HG02763 (cell line): ENCODE results near the gene ACTN1.
"Not testable (repeated sequence)": the region's sequence is repeated elsewhere in the genome, so short reads cannot be mapped to it uniquely, and the experiment has no call there.

Experiments used
- ATAC-seq: cut with Tn5 transposase; IDR thresholded peaks from one replicate; pipeline ENCODE4 v1.9.1; 2021; ENCODE audit warnings: mild to moderate bottlenecking, moderate library complexity; ENCODE audit not compliant: unreplicated experiment

Gene ACTN1

DNA sequence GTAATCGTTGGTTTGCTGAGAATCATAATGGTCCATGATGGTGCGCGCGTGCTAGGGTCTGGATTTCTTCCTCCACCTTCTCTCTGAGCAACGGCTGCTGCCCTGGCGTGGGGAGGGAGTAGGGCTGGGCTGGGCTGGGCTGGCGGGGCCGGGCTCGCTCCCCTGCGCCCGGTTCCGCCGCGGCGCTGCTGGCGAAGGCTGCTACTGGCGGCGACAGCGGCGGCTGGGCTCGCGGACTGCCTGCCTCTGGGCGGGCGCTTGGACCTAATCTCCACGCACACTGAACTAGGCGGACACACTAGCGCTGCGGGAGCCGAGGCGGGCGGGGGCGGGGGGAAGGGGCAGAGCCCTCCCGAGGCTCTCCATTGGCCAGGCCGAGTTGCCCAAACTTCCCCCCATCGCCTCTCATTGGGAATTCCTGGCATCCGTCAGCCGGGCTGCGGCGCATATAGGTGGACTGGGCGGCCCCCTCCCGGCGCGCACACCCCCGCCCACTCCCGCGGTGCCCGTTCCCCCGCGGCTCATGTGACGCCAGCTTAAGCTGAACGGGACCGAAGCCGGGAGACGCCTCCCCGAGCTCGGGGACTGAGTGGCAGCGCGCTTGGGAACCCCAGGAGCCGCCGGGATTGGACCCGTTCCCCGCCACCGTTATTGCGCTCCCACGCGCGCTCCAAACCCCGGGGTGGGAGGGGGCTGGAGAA lies at the start of gene ACTN1:
Gene ACTN1, minus strand, starts transcription at position 282 of the 701 bp plus-strand sequence. Its CDS starts 246 bp downstream, at position 36.
- ATAC-seq: peak; percentile 35

- ATAC-seq: no peak
These were observed 48.3 kb upstream of the ACTN1 start for GRCh38 chr14:69027242-69027913.

DNA sequence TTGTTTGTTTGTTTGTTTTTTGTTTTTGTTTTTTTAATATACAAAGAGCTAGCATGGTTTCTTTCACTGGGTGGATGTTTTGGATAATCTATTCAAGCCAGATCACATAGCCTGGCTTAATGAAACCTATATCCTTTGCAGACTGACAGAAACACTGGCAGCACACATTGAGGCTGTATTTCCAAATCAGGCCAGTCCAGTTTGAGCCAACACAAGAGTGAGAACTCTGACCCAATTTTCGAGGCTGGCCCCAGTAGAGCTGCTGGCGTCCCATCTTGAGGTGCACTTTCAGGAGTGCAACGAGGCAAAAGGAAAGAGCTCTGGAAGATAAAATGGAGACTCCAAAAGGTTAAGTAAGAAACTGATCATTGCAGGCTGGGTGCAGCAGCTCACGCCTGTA lies 43.9 kb upstream of the ACTN1 start:
- no peak for ATAC-seq

DNA sequence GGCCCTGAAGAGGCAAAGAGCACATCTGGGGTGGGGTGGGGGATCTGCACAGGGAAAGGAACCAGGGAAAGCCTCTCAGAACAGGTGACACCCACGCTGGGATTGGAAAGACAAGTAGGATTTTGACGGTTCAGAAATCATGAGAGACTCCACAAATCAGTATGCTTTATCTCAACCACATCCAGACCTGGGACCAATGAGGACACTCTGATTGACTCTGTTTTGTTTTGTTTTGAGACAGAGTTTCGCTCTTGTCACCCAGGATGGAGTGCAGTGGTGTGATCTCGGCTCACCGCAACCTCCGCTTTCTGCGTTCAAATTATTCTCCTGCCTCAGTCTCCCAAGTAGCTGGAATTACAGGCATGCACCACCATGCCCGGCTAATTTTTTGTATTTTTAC lies 43.0 kb upstream of the ACTN1 start:
- ATAC-seq: not testable (repeated sequence)

DNA sequence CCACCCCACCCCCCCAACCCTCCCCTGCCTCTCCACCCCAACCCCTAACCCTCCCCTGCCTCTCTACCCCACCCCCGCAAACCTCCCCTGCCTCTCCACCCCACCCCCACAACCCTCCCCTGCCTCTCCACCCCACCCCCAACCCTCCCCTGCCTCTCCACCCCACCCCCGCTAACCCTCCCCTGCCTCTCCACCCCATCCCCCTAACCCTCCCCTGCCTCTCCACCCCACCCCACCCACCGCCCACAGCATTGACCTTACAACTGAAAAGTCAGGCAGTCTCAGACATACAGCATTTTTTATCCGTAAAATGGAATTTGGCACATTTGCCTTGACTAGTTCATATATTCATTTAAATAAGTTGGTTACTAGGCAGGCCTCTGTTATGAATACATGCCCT lies 38.6 kb upstream of the ACTN1 start:
- no peak for ATAC-seq

DNA sequence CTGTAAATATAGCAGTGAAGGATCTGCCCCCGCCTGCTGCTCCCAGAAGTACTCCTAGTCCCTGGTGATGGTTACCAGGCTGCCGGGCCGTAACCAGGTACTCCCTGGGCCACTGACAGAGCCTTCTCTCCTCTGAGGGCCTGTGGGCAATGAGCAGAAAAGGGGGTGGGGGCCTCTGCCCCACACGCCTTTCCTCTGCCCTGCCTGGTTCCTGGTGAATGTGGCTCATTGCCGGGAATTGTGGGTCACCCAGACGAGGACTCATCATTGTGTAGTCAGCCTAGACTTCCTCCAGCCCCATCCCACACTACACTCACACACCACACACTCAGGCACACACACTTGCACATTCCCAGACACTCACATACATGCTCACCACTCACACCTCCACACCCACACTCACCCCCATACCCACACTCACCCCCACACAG lies 35.7 kb upstream of the ACTN1 start:
- ATAC-seq: no peak

- ATAC-seq: no peak
These were observed 35.1 kb upstream of the ACTN1 start for GRCh38 chr14:69013943-69014782.

DNA sequence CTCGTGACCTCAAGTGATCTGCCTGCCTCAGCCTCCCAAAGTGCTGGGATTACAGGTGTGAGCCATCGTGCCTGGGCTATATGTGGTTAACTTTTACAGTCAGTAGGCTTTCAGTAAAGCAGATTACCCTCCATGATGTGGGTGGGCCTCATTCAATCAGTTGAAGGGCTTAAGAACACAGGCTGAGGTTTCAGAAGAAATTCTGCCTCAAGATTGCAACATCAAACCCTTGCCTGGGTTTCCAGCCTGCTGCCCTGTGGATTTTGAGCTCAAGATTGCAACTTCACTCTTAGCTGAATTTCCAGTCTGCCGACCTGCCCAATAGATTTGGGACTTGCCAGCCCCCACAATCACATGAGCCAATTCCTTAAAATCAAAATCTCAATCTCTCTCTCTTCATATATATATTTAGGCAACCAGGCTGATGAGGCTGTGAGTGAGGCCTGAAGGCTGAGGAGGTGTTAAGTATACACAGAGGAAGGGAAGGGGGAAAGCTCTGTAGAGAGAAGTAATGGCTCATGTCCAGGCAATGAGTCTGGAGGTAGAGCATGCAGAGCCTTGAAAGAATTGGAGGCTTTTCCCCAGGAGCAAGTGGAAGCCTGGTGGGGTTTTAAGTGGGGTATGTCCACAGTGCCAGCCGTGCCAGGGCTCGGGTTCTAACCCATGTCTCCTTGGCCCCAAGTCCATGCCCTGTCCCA lies 33.3 kb upstream of the ACTN1 start:
- ATAC-seq: no peak

DNA sequence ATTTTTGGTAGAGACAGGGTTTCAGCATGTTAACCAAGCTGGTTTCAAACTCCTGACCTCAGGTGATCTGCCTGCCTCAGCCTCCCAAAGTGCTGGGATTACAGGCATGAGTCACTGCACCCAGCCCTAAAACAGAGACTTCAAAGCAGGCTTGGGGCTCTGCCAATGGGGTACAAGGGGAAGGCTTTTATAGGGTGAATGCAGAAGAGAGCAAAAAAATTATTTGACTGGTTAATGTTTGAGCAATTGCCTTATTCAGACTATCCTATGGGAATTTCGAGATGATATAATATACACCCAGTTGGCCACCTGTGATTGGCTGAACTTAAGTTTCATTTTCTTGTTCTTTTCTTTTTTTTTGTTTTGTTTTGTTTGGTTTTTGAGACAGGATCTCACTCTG lies 31.5 kb upstream of the ACTN1 start:
- ATAC-seq: no peak

- ATAC-seq: no peak
These were observed 29.4 kb upstream of the ACTN1 start for GRCh38 chr14:69008421-69008884.

DNA sequence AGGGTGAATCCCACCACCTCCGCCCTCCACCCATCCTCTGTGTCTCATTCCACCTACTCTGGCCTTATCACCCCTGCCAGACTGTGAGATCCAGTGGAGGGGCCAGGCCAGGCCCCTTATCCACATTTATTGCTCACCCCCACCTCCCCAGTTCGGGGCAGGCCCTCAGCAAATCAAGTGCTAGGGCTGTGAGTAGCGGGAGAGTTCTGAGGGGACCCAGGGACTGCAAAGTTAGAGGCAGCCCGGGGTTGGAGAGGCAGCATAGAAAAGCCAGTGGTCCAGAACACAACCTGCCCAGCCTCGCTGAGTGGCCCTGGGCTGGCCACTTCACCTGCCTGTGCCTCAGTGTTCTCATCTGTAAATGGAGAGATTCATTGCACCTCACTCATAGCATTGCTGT lies 27.2 kb upstream of the ACTN1 start:
- no peak for ATAC-seq

DNA sequence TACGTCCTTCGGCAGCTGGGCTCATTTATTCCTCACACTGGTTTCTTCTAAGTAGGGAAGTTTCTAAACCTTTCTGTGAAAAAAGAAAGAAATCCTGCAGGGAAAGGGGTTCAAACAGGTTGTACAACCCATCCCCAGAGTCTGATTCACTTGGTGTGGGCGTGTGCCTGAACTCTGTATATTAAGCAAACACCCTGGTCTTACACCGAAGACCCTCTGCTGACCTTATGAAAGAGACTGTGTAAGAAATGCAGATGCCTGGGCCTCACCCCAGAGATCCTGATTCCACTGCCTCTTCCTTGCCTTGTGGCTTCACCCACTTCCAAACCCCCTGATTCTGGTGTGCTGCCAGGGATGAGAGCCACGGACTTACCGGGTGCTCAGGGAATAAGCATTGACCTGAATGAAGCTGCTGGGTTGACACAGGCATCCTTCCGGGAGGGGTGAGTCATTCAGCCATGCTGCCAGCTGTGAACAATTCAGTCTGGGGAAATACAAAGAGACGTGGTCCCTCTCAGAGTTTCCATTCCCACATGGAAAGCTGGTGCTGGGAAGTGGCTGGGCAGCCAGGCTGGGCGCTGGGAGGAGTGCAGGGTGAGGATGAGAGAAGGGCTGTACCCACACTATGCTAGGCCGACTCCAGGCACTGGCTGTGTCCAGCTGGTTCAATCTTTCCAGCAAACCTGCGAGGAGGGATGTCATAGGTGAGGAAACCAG lies 26.5 kb upstream of the ACTN1 start:
- no peak for ATAC-seq

DNA sequence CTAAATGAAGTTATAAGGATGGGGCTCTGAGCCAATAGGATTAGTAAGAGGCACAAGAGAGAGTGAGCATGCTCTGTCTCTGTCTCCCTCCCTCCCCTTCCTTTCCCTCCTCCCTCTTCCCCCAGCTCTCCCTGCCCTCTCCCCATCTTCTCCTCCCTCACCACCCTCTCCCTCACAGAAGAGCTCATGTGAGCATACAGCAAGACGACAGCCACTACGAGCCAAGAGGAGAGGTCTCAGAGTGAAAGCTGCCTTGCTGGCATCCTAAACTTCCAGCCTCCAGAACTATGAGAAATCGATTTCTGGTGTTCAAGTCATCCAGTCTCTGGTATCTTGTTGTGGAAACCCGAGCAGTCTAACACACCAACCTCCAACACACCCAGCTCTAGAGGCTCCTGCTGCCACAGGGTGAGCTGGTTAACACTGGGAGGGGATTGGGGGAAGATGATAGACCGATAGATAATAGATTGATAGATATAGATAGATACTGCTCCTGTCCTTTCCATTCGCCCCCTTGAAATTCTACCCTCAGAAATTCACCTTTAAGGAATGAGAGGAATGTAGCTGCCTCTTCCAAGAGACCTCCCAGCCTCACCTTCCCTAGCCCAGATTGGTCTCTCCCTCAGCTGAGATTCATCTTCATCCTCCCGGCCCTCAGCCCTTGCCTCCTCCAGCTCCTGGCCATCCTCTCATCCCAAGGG lies 25.8 kb upstream of the ACTN1 start:
- no peak for ATAC-seq

GRCh38 chr14:69003626-69004025 lies 24.5 kb upstream of the ACTN1 start:
- ATAC-seq: no peak

DNA sequence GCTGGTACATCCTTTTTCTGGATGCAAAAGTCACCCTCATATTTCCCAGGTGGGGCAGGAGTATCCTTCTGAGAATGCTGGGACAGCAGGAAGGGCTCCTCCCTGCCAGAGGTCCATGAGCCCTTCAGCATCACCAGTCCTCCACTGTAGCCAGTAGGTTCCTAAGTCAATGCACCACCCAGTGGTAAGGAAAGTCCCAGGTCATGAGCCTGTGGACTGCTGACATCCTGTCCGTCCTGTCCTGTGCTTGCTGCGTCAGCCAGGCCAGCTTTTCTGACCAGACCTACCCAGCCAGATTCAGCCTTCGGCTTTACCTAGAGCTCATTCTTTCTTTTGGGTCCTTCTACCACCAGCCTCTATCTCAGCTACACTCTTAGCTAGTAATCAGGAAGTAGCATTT lies 23.0 kb upstream of the ACTN1 start:
- no peak for ATAC-seq

DNA sequence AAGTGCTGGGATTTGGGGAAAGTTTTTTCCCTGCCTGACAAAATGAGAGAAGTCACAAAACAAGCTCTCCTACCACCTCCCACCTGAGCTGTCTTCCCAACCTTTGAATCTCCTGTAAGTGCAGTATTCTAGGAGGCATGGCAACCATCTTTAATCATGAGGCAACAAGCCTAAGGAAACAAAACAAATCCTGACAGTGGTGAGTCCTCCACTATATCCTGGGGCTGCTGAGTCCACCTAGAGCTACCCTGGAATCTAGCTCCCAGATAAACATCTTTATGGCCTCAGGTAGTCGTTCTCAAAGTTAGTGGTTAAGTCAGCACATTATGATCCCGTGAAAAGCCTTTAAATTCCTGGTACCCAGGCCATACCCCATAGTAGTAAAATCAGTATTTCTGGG lies 22.3 kb upstream of the ACTN1 start:
- no peak for ATAC-seq

DNA sequence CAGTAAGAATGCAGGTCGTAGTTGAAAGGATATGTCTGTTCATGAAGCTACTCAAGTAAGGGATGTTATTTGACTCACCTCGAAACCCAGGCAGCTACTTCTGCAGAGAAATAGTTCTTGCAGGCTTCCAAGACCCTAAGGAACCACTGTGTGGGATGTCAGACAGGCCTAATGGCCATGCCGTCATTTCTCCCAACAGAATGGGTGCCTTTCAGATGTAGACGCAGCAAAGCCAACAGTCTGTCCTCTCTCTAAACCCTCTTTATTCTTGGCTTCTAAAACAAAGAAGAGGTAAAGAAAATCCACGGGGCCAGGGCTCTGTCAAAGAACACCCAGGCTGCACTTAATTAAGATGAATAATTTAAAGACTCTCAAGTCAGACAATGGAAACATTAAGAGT lies 19.0 kb upstream of the ACTN1 start:
- no peak for ATAC-seq

DNA sequence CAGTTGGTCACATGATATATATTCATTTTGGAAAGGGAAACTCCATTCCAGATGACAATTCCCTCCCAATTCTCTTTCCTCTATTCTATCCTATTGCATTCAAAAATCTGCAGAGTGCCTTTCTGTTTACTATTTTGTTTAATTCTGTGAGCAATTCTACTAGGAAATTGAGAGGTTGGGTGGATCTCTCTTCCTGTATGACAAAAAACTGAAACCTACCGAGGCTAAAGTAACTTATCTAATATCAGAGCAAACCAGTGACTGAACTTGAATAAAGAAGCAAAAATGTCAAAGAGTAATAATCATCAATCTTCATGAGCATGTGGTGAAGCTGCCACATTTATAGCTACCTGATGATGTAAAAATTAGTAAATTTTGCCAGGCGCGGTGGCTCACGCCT lies 16.6 kb upstream of the ACTN1 start:
- no peak for ATAC-seq

GRCh38 chr14:68994056-68994455 lies 15.0 kb upstream of the ACTN1 start:
- no peak for ATAC-seq

- ATAC-seq: no peak
These were observed 8.5 kb upstream of the ACTN1 start for GRCh38 chr14:68987653-68988036.
